ENCODE data around the gene PLPPR2.

The PLPPR2 gene

DNA sequence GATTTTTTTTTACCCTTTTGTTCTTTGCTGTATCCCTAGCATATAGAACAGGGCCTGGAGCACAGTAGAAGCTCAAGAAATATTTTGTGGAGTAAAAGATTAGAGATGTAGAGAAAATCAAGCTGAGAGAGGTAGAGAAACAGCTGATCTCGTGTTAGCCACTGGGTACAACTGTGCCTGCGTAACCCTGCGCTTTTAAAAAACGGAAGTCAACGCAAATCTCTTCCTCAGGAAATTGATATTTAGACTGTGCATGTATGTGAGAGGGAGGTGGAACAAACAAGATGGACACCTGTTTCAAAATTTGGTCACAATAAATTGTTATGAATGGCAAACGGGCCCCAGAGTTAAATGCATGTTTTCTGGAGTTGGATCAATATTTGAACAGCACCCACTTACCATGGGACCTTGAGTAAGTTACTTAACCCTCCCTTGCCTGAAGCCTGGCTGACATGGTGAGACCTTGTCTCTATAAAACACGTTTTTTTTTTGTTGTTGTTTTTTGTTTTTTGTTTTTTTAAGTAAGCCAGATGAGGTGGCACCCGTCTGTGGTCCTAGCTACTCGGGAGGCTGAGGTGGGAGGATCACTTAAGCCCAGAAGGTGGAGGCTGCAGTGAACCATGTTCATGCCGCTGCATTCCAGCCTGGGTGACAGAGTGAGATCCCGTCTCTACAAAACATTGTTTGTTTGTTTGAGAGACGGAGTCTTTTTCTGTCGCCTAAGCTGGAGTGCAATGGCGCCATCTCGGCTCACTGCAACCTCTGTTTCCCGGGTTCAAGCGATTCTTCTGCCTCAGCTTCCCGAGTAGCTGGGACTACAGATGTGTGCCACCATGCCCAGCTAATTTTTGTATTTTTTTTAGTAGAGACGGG is 32.2 kb downstream of the PLPPR2 start:
- H3K9me3 Mint-ChIP-seq, result peaks cover 2% of the 10 kb centered on the region
- no peaks in the 10 kb centered on the region for H3K4me1 Mint-ChIP-seq

GRCh38 chr19:11390359-11390758 is 35.1 kb downstream of the PLPPR2 start:
- H3K27me3 Mint-ChIP-seq (ENCODE audit: low read depth), result no peaks in the 10 kb centered on the region
- H3K4me3 Mint-ChIP-seq, result no peak overlapping the region
- peaks cover 2% of the 10 kb centered on the region for H3K9me3 Mint-ChIP-seq
- no peak for TF ChIP-seq CTCF (IDR thresholded peaks at IDR 0.05; ENCODE audit: unreplicated experiment in 3 of 3)
- no peaks in the 10 kb centered on the region for H3K36me3 Mint-ChIP-seq (ENCODE audit: low read depth)
- H3K4me1 Mint-ChIP-seq, result no peaks in the 10 kb centered on the region
- H3K27ac Mint-ChIP-seq, result no peak overlapping the region

More for the DNA sequence above, 32.2 kb downstream of the PLPPR2 start:
- Mint-ChIP-seq H3K27me3 (ENCODE audit: low read depth) (peaks cover 21% of the 10 kb centered on the region), H3K4me3 (no peak overlapping the region), H3K27ac (no peak overlapping the region), H3K36me3 (ENCODE audit: low read depth) (no peaks in the 10 kb centered on the region)
- no peak for TF ChIP-seq CTCF (IDR thresholded peaks at IDR 0.05; ENCODE audit: unreplicated experiment in 3 of 3)

DNA sequence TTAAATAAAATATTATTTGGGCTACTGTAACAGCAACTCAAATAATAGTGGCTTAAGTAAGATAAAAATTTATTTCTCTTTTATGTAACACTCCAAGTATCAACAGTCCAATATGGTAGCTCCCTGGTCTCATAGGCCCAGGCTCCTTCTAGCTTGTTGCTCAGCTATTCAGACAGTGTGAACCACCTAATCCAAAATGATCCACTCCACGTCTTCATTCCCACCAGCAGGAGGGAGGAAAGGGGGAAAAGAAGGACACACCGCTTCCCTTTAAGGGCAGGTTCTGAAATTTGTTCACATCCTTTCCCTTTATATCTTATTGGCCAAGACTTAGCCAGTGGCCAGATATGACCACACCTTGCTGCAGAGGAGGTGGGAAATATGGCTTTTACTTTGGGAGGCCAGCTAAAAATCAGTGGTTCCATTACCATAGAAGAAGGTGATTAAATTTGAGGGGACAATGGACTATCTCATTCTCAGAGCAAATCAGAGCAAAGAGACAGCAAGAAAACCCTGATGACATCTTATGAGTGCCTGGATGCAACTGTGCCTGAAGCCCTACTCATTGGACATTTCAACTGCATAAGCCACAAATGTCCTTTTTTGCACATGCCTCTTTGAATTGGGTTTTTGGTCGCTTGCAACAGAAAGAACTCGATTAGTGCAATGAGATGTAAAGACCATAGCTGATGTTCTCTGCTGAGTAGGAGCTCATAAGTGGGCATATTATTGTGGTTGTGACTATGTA is 35.9 kb downstream of the PLPPR2 start:
- H3K27ac Mint-ChIP-seq, result no peak overlapping the region
- TF ChIP-seq CTCF (IDR thresholded peaks at IDR 0.05; ENCODE audit: unreplicated experiment in 3 of 3), result no peak
- no peak overlapping the region for H3K4me3 Mint-ChIP-seq
- H3K4me1 Mint-ChIP-seq, result no peaks in the 10 kb centered on the region
- H3K36me3 Mint-ChIP-seq (ENCODE audit: low read depth), result no peaks in the 10 kb centered on the region
- no peaks in the 10 kb centered on the region for H3K27me3 Mint-ChIP-seq (ENCODE audit: low read depth)
- H3K9me3 Mint-ChIP-seq, result peaks cover 2% of the 10 kb centered on the region

DNA sequence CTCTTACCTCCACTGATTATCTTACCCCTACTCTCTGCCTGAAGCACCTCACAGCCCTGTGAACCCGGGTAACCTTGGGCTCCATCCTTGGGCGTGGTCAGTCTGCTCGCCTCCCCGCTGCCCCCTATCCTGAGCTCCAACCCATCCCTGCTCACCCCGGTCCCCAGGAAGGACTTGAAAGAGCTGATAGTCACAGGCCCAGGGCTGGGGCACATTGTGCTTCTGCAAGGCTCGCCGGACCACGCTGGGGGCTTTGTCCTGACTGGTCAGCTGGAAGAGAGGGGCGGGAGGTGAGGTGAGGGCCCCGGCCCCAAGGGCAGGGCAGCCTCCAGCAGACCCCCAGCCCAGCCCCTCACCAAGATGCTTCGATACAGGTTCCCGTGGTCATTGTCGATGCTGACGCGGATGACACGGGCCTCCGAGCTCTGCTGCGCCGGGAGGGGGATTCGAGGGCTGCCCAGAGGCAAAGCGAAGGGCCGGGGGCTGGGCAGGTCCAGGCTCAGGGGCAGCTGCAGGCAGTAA is 41.9 kb downstream of the PLPPR2 start:
- peaks cover 5% of the 10 kb centered on the region for H3K36me3 Mint-ChIP-seq (ENCODE audit: low read depth)
- TF ChIP-seq CTCF (IDR thresholded peaks at IDR 0.05; ENCODE audit: unreplicated experiment in 3 of 3), result no peak
- no peak overlapping the region for H3K4me3 Mint-ChIP-seq
- H3K27ac Mint-ChIP-seq, result no peak overlapping the region
- H3K4me1 Mint-ChIP-seq, result no peaks in the 10 kb centered on the region
- no peaks in the 10 kb centered on the region for H3K9me3 Mint-ChIP-seq
- no peaks in the 10 kb centered on the region for H3K27me3 Mint-ChIP-seq (ENCODE audit: low read depth)

GRCh38 chr19:11399667-11400066 is 44.4 kb downstream of the PLPPR2 start:
- no peaks in the 10 kb centered on the region for H3K9me3 Mint-ChIP-seq
- peaks cover 2% of the 10 kb centered on the region for H3K27me3 Mint-ChIP-seq (ENCODE audit: low read depth)
- no peak overlapping the region for H3K27ac Mint-ChIP-seq
- H3K4me3 Mint-ChIP-seq, result no peak overlapping the region
- TF ChIP-seq CTCF (IDR thresholded peaks at IDR 0.05; ENCODE audit: unreplicated experiment in 3 of 3), result no peak
- peaks cover 5% of the 10 kb centered on the region for H3K36me3 Mint-ChIP-seq (ENCODE audit: low read depth)
- H3K4me1 Mint-ChIP-seq, result no peaks in the 10 kb centered on the region

Data from nephron (organoid).